Measurements from ENCODE around the gene ESR1.
A peak's percentile ranks its signal among the peaks of the same experiment; 100 is the strongest.

Gene ESR1

GRCh38 chr6:152142105-152142504 is 334.6 kb downstream of the ESR1 start:
- no peak for DNase-seq

DNA sequence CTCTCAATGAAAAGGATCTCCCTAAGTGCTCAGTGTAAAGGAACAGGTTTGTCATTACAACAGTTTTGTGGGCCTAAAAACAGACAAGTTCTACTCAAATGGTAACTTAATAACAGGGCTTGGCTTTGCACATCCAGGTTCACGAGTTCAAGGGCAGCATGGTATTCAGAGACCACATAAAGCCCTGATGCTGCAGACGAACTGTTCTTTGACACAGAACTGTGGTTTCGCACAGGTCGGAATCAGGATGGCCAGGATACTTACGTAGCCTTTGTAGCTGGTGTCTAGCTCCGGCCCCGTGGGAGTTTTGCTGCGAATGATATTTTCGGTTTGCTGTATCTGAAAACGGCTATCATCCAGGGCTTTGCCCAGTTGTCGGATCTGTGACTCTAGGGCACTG is 335.9 kb downstream of the ESR1 start:
- no peak for DNase-seq

DNA sequence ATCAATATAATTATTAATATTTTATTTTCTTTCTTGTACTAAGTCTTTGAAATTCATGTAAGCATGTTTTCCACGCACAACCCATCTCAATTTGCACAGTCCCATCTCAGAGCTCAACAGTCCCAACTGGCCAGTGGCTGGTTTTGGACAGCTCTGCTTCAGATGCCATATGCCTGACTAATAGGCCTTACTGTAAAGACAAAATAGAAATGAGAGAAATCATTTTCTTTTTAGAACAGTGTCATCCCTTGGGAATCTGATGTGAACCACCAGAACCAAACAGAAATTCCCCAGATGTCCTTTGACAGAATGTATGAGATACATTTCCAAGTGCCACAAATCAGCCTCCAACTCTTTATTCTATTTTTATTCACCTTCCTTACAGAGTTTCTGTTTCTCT is 338.9 kb downstream of the ESR1 start:
- no peak for DNase-seq

- DNase-seq = no peak
These were observed 339.8 kb downstream of the ESR1 start for GRCh38 chr6:152147269-152147668.

DNA sequence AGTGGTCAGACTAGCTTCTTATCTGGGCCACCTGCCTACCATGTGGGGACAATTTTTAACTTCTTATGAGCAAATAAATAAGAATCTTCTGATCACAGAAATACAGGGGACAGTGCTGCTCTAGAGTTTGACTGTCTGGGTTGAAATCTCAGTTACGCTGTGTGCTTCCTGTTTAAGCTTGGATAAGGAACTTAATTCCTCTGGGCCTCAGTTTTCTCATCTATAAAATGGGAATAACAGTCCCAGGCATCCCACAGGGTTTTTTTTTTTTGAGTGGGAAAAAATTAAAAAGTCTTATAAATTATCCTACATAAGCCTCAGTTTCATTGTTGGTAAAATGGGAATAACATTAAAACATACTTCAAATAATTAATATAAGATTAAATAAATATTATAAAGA is 340.9 kb downstream of the ESR1 start:
- DNase-seq = no peak

DNA sequence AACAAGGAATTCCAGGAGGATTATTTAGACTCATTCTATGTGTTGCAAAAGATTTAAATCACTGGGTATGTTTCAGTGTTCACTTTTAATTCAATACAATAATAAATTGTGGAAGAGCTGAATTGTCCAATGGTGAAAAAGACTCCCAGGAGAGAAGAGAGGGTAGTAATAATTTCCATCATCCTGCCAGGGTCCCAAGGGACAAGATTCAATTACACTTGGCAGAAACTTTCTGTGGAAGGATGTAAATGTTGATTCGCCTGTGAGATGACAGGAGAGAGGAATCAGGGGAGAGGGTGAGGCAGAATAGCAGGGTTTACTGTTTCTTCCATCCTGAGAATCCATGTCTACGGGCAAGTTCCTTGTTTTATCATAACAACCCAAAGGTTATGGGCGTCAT is 342.7 kb downstream of the ESR1 start:
- DNase-seq = no peak

- DNase-seq = peak; percentile 11 to 17
These were observed 344.4 kb downstream of the ESR1 start for GRCh38 chr6:152151920-152152319.

DNA sequence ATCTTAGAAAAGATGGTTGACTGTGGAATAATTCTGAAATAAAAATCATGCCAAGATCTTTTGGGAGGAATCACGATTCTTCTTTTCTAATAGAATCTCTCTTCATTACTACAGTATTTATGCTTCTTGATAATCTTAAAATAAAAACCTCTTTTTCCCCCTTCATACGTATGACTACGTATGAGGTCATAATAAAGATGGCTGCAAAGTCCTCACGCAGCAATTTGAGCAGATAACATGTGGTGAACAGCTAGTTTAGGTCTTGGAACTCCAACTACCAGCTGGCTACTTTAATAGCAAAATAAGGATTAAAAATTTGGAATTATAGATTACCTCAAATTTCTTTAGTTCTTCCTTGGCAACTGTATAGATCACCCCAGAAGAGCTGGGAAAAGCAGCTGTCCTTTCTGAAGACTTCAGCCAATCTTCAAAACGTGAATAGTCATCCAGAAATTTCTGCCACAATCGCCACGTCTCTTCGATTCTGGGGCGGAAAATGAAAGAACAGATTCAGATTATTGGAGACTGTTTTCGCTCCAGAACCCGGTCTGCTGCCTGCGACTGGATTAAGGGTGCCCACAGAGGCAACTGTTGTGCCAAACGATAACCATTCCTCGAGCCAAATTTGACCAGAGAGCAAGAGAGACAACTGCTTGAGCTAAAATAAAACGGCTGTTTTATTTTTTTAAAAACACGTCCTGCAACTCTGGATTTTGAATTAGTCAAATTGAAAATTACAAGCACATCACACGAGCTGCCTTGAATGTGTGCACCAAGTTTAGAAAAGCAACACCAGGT is 347.3 kb downstream of the ESR1 start:
- DNase-seq = no peak

DNA sequence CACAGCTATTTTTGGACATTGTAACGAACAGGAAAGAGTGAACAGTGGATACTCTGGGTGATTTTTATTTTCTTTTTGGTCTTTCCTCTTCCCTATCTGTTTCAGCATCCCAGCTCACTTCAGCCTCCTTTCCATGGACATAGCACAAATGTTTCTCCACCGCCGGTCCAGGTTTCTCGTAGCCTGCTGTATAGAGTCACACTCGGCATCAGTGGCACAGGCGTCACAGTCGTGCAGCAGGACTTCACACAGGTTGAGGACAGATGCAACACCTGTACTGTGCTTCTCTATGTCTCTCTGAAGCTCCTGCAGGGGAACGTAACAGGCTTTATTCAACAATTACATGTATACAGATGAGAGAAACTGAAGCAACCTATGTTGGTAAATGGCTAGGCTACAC is 348.3 kb downstream of the ESR1 start:
- no peak for DNase-seq

GRCh38 chr6:152160346-152160745 is 352.9 kb downstream of the ESR1 start:
- DNase-seq = no peak

DNA sequence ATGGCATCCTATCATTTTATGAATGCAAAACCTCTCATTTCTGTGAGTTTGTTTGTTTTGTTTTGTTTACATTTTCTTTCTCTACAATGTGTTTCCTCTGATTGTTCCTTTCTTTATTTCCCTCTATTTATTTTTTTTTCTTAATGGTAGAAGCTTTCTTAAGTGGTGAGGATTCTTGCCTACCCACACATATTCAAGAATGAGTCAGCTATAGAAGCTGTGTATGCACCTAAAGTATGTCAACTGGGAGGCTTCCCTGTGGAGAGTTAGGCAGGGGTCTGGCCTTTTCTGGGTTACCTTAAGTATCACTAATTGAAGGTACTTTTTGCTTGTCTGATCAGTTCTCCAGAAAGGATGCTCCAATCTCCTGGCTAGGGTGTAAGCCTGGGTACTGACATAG is 354.0 kb downstream of the ESR1 start:
- DNase-seq = no peak

GRCh38 chr6:152164957-152165356 is 357.5 kb downstream of the ESR1 start:
- DNase-seq = no peak

GRCh38 chr6:152166497-152166896 is 359.0 kb downstream of the ESR1 start:
- DNase-seq = peak in 1 of 2 donors; percentile 19

- no peak for DNase-seq
These were observed 359.4 kb downstream of the ESR1 start for GRCh38 chr6:152166897-152167296.

DNA sequence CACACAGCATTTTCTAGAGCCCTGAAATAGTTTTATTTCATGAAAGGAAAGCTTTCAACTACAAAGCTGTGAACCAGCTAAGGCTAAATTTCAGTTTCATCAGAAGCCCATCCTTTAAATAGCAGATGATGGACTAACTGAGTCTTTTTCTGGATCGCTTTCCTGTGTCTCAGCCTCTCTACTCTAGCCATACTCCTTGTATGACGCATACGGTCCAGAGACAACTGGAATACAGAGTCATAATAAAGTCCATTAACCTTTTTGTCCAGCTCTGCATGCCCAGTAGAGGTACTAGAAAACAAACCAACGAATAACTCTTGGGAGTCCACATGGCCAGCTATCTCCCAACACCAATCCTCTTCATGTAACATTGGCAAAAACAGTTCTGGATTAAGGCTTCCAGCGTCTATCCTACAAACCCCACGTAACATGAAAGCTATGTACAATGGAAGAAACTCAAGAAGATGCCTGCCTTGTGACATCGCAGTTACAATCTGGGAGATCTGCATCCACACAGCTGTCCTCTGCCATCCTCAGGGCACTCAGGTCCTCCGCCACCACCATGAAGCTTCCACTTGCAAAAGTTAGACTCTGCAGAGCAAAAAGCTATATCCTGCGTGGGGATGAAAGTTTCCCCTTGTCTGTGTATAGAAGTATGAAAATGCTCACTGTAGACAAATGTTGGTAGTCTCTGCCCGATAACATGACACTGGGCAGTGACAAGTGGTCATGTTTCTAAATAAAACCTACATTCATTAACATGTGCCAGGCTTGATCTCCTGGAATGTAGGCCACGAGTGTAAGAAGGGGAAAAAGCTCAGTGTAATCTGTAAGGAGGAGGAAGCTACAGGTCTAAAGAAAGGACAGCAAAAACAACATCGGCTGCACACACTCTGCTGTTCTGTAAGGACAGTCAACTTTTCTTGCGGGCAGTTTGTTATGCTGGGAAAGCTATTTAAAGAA is 360.4 kb downstream of the ESR1 start:
- no peak for DNase-seq

GRCh38 chr6:152170313-152170701 is 362.8 kb downstream of the ESR1 start:
- no peak for DNase-seq

DNA sequence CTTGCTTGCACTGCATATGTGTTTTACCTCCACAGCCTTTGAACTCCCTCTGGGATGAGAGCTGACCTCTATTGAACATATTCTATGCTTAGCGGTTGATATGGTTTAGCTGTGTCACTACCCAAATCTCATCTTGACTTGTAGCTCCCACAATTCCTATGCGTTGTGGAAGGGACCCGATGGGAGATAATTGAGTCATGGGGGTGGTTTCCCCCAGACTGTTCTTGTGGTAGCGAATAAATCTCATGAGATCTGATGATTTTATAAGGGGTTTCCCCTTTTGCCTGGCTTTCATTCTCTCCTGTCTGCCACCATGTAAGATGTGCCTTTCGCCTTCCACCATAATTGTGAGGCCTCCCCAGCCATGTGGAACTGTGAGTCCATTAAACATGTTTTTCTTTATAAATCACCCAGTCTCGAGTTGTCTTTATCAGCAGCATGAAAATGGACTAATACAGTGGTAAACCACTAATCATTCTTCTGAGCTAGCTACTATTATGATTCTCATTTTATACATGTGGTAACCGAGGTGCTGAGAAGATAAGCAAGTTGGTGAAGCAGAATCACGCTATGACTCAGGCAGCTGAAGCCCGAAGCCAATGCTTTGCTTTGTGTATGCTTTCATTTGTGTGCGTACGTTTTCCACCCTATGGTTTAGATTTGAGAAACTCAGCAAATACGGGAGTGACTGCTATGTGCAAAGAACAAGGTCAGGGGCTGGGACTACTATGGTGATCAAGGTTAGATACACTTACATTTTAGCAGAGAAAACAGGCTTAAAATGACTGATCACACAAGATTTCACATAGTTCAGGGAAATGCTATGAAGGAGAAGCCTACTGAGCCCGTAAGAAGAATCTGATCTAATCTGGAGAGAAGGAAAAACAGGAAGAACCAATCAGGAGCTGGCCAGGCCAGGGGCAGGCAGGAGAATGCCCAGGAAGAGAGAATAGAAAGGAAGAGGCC is 363.5 kb downstream of the ESR1 start:
- no peak for DNase-seq

DNA sequence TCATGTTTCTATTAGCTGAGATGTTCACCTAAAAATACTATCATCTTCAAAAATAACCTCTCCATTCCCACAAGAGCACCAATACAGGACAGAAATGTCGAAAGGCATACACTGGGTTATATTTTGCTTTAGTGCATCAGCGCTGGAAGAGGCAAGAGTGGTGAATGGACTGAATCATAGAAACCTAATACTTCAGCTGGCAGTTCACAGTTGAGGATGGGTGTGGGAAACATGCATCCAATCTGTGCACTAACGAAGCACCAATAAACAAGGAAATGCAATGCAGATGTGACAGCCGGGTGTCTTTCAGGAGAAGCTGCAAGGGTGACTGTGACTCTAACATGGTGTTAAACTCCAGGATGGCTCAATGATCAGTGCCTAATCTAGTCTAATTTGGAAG is 365.8 kb downstream of the ESR1 start:
- no peak for DNase-seq

GRCh38 chr6:152173957-152174356 is 366.5 kb downstream of the ESR1 start:
- no peak for DNase-seq

GRCh38 chr6:152176268-152176667 is 368.8 kb downstream of the ESR1 start:
- no peak for DNase-seq

Measured in inflammatory macrophage (primary cell).